ENCODE data around the gene CUL4A. TPM values are rescaled to one million over a fixed set of nuclear protein-coding genes. Genes with fewer than 3 reads are reported as not detected.

The CUL4A gene
- total and polyA plus RNA-seq, 2 donors (not counting 3 experiments of a cell fraction or from before 2014, with no cell fraction given), result 37.9 to 80.0 TPM

DNA sequence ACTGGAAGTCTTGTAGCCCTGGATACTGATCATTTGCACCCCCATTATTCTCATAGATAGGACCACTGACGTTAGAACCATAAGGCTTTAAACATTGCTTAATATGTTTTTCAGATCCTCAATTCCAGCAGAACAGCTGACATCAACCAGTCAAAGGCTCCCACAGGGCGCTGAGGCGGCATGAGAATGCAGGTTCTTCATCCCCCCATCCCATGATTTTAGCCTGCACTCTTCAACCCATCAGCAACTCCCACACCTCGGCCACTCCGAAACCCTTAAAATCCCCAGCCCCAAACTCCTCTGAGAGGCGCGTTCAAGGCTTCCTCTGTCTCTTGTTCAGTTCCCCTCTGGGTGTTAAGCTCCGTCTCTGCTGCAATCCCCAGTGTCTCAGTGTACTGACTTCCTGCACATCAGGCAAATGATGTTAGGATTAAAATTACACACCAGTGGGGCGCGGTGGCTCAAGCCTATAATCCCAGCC lies 63.3 kb downstream of the CUL4A start:
- ChIA-PET POLR2A (no interaction called here), CTCF (interaction anchor here (3.0 kb wide), 1 partner anchor 290 kb away, joined by 10 read pairs; no protein-coding TSS in a partner anchor)
- Histone ChIP-seq H3K79me2 (ENCODE audit: control insufficient read depth, insufficient read depth, low read length) (no peaks in the 10 kb centered on the region), H3K36me3 (ENCODE audit: control insufficient read depth in 2 of 2, extremely low read depth in 1 of 2, insufficient read depth in 2 of 2, low read length in 2 of 2) (no peaks in the 10 kb centered on the region), H3K27ac (ENCODE audit: insufficient read depth, low read depth, low read length) (no peak overlapping the region), H3K27me3 (ENCODE audit: control insufficient read depth in 2 of 2, insufficient read depth in 2 of 2, low read length in 2 of 2) (no peaks in the 10 kb centered on the region), H3K9ac (replicated peaks; ENCODE audit: extremely low read depth, insufficient read depth, low read length) (no peak overlapping the region), H3K4me2 (ENCODE audit: insufficient read depth, low read length) (no peak overlapping the region), H3K4me1 (ENCODE audit: control insufficient read depth, extremely low read depth, insufficient read depth, low read length) (no peaks in the 10 kb centered on the region), H4K20me1 (replicated peaks; ENCODE audit: control insufficient read depth, extremely low read depth, insufficient read depth, low read length) (no peaks in the 10 kb centered on the region), H3K9me3 (replicated peaks; ENCODE audit: control insufficient read depth, insufficient read depth, low read length) (no peaks in the 10 kb centered on the region), H3K9me1 (replicated peaks; ENCODE audit: control insufficient read depth, extremely low read depth, insufficient read depth, low read length) (no peaks in the 10 kb centered on the region), H3K4me3 (replicated peaks in 1 of 3; ENCODE audit: insufficient read depth in 1 of 3, low read depth in 1 of 3, low read length in 3 of 3) (no peak overlapping the region), H2AFZ (ENCODE audit: low read depth, low read length) (no peak overlapping the region)
- no peak for FAIRE-seq
- intact Hi-C loops (cut with micrococcal nuclease) (loop anchor here (10.0 kb wide), 1 partner anchor 292 kb away; no protein-coding TSS in a partner anchor), dilution Hi-C loops (cut with MboI; ENCODE audit: extremely low pct_ligation_motif_present, low sequenced_read_pairs) (no loop called here)
- BruUV-seq (replicated peaks), result no TSS peak
- TF ChIP-seq, protein P1, sequence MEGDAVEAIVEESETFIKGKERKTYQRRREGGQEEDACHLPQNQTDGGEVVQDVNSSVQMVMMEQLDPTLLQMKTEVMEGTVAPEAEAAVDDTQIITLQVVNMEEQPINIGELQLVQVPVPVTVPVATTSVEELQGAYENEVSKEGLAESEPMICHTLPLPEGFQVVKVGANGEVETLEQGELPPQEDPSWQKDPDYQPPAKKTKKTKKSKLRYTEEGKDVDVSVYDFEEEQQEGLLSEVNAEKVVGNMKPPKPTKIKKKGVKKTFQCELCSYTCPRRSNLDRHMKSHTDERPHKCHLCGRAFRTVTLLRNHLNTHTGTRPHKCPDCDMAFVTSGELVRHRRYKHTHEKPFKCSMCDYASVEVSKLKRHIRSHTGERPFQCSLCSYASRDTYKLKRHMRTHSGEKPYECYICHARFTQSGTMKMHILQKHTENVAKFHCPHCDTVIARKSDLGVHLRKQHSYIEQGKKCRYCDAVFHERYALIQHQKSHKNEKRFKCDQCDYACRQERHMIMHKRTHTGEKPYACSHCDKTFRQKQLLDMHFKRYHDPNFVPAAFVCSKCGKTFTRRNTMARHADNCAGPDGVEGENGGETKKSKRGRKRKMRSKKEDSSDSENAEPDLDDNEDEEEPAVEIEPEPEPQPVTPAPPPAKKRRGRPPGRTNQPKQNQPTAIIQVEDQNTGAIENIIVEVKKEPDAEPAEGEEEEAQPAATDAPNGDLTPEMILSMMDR (IDR thresholded peaks at IDR 0.05; ENCODE audit: extremely low read depth in 1 of 2, insufficient read depth in 1 of 2, low read depth in 1 of 2, low read length in 2 of 2), result no peak
- no peak for TF ChIP-seq POLR2AphosphoS5 (IDR thresholded peaks at IDR 0.05; ENCODE audit: insufficient read depth, low read depth, low read length)
- TF ChIP-seq, protein P2, sequence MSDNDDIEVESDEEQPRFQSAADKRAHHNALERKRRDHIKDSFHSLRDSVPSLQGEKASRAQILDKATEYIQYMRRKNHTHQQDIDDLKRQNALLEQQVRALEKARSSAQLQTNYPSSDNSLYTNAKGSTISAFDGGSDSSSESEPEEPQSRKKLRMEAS (IDR thresholded peaks at IDR 0.05; ENCODE audit: insufficient read depth, insufficient read length), result no peak
- TF ChIP-seq FOS (IDR thresholded peaks at IDR 0.05; ENCODE audit: borderline replicate concordance, insufficient read depth, low read length), result no peak
- TF ChIP-seq JUN (IDR thresholded peaks at IDR 0.05; ENCODE audit: borderline replicate concordance, insufficient read depth, insufficient read length, low read depth), result no peak
- no peak for TF ChIP-seq POLR2A (IDR thresholded peaks at IDR 0.05; ENCODE audit: low read depth, low read length)
- no peak for TF ChIP-seq MYC (IDR thresholded peaks at IDR 0.05; ENCODE audit: low read depth, low read length)
- TF ChIP-seq EZH2 (IDR thresholded peaks at IDR 0.05; ENCODE audit: borderline replicate concordance, low read depth, low read length, severe bottlenecking), result no peak
- TF ChIP-seq GATA2 (IDR thresholded peaks at IDR 0.05; ENCODE audit: insufficient read depth, insufficient read length, low read depth, low read length), result no peak
- DNase-seq (ENCODE audit: low read depth, low spot score), result no peak

Measured in endothelial cell of umbilical vein (primary cell).